ENCODE measurements around the gene ZBTB37.

- TF ChIP-seq POU2F2 (IDR thresholded peaks at IDR 0.05; ENCODE audit: low read depth, low read length) (peak; percentile 33; the same call in 1 of the 2 replicates), POLR2A (IDR thresholded peaks at IDR 0.05; ENCODE audit: low read depth, low read length) (peak; percentile 74), POLR2AphosphoS5 (IDR thresholded peaks at IDR 0.05; ENCODE audit: low read depth, low read length) (peak; percentile 74; the same call in 1 of the 2 replicates)
Observed at GRCh38 chr1:173862146-173862768, 5.9 kb upstream of the ZBTB37 start.
